K562 (cell line): Measurements from ENCODE around the gene MYH6. TPM values are rescaled to one million over a fixed set of nuclear protein-coding genes. Genes with fewer than 3 reads are reported as not detected.

Source experiments
- ATAC-seq: fragments of 200-7000 bp; cut with Tn5 transposase; 3 replicates; pipeline ENCODE4 v1.9.1; 2020; ENCODE audit warnings: moderate library complexity
- BruUV-seq: library from RNA; stranded (reverse); fragments of 400-500 nt; replicated peaks from 2 replicates; lab custom pipeline; 2021; lab: Mats Ljungman, UMichigan
- CTCF ChIA-PET: fragments of 300-600 bp; formaldehyde crosslinking; extraction: SDS; loops from one replicate; lab custom pipeline; 2021; ENCODE audit warnings: low intra/inter-chr PET ratio; lab: Yijun Ruan, JAX
- POLR2A ChIA-PET: fragments of 300-600, 350-650 bp; sonication (Branson Sonifier 250); formaldehyde crosslinking; extraction: SDS; loops from one replicate; lab custom pipeline; 2021; ENCODE audit warnings: antibody characterized with exemption, inconsistent platforms; lab: Yijun Ruan, JAX
- DNase-seq, 4 experiments: peaks; one replicate each; pipeline versions ENCODE4 v3.0.0 to v3.0.0-alpha.2; 2011 to 2018; ENCODE audit warnings: low spot score in 3 of 4, mixed read lengths in 3 of 4; ENCODE audit errors: extremely low read depth in 1 of 4
- FAIRE-seq: peaks from 2 replicates; lab custom pipeline; 2011; peaks lifted over from hg19 to GRCh38; lab: Jason Lieb, UNC
- H2AFZ ChIP-seq: 2 replicates; pipeline ENCODE4 v1.6.0; 2011; ENCODE audit warnings: low read depth, low read length, control low read depth, inconsistent platforms
- H3K27ac ChIP-seq: fragments of 200-600 bp; 3 replicates; pipeline ENCODE4 v1.8.0; 2011; ENCODE audit warnings: low read depth, mild to moderate bottlenecking, control low read depth, inconsistent platforms, low read length, moderate library complexity, mixed read lengths; ENCODE audit errors: extremely low read depth
- H3K27me3 ChIP-seq, 2 experiments: fragments of 300-600 bp in 1 of 2; 2 replicates in 1 of 2; 3 replicates in 1 of 2; pipeline versions ENCODE4 v1.6.0 to v1.8.0; 2011; ENCODE audit warnings: inconsistent platforms in 2 of 2, low read length in 2 of 2, mild to moderate bottlenecking in 1 of 2, mixed read lengths in 1 of 2, moderate library complexity in 1 of 2; ENCODE audit not compliant: control insufficient read depth in 2 of 2, insufficient read depth in 2 of 2
- H3K36me3 ChIP-seq: fragments of 300-600 bp; 3 replicates; pipeline ENCODE4 v1.8.0; 2011; ENCODE audit warnings: mild to moderate bottlenecking, low read length, inconsistent platforms; ENCODE audit not compliant: control insufficient read depth, insufficient read depth
- H3K4me1 ChIP-seq, 2 experiments: fragments of 200-600 bp in 1 of 2; replicated peaks in 1 of 2; 2 replicates in 1 of 2; 3 replicates in 1 of 2; pipeline versions ENCODE4 v1.5.1 to v1.8.0; 2011; ENCODE audit warnings: inconsistent platforms in 2 of 2, low read length in 2 of 2, mild to moderate bottlenecking in 1 of 2, mixed read lengths in 1 of 2, moderate library complexity in 1 of 2; ENCODE audit not compliant: control insufficient read depth in 2 of 2, insufficient read depth in 2 of 2
- H3K4me2 ChIP-seq: 2 replicates; pipeline ENCODE4 v1.6.1; 2011; ENCODE audit warnings: low read length, control low read depth, inconsistent platforms, mixed read lengths; ENCODE audit not compliant: insufficient read depth
- H3K4me3 ChIP-seq: fragments of 200-600 bp; sonication (generic), shearing (Covaris generic); 2 replicates; pipeline ENCODE4 v1.5.1; 2016; ENCODE audit warnings: control low read depth, inconsistent platforms
- H3K79me2 ChIP-seq: fragments of 200-600 bp; 3 replicates; pipeline ENCODE4 v1.8.0; 2011; ENCODE audit warnings: low read length, inconsistent platforms; ENCODE audit not compliant: control insufficient read depth, insufficient read depth
- H3K9ac ChIP-seq, 2 experiments: 2 replicates each; pipeline versions ENCODE4 v1.6.0 to v1.6.1; 2011; ENCODE audit warnings: low read depth in 2 of 2, low read length in 2 of 2, control low read depth in 1 of 2, inconsistent platforms in 1 of 2, mild to moderate bottlenecking in 1 of 2, mixed read lengths in 1 of 2; ENCODE audit not compliant: insufficient read depth in 1 of 2
- H3K9me1 ChIP-seq: one replicate; pipeline ENCODE4 v1.6.0; 2011; ENCODE audit warnings: inconsistent platforms, mild to moderate bottlenecking, low read length, moderate library complexity; ENCODE audit not compliant: control insufficient read depth, insufficient read depth
- H3K9me3 ChIP-seq: replicated peaks from 2 replicates; pipeline ENCODE4 v1.5.1; 2011; ENCODE audit warnings: low read depth, low read length, inconsistent platforms; ENCODE audit not compliant: control insufficient read depth, insufficient read depth
- H4K20me1 ChIP-seq: replicated peaks from 2 replicates; pipeline ENCODE4 v1.6.1; 2011; ENCODE audit warnings: low read length, inconsistent platforms, mixed read lengths; ENCODE audit not compliant: control insufficient read depth, insufficient read depth
- ARHGAP35 ChIP-seq: fragments of 450-650 bp; IDR thresholded peaks from 2 replicates; pipeline ENCODE4 v1.6.1; 2018; ENCODE audit not compliant: partially characterized antibody
- ARNT ChIP-seq, 2 experiments: fragments of 450-650 bp; IDR thresholded peaks; 2 replicates each; pipeline ENCODE4 v1.6.1; 2016; ENCODE audit warnings: mild to moderate bottlenecking in 1 of 2
- CBX5 ChIP-seq: IDR thresholded peaks from 2 replicates; pipeline ENCODE4 v1.6.1; 2014; ENCODE audit warnings: low read depth, borderline replicate concordance
- EP400 ChIP-seq: fragments of 450-650 bp; IDR thresholded peaks from 2 replicates; pipeline ENCODE4 v1.6.1; 2017; ENCODE audit warnings: antibody characterized with exemption, mild to moderate bottlenecking, moderate library complexity
- ETV6 ChIP-seq, 3 experiments: fragments of 150-350 bp in 1 of 3; sonication (generic) in 1 of 3; formaldehyde crosslinking in 1 of 3; IDR thresholded peaks; 2 replicates each; pipeline versions ENCODE4 v1.6.1 to v1.8.0; 2014 to 2022; ENCODE audit warnings: borderline replicate concordance in 2 of 3, low read depth in 2 of 3, antibody characterized with exemption in 1 of 3, low read length in 1 of 3, mild to moderate bottlenecking in 1 of 3, missing genetic modification reagents in 1 of 3
- EWSR1 ChIP-seq: fragments of 450-650 bp; IDR thresholded peaks from 2 replicates; pipeline ENCODE4 v1.6.1; 2018; ENCODE audit warnings: borderline replicate concordance, mild to moderate bottlenecking, low read depth, moderate library complexity; ENCODE audit not compliant: partially characterized antibody
- HNRNPK ChIP-seq: fragments of 200-400 bp; formaldehyde crosslinking; IDR thresholded peaks from one replicate; pipeline ENCODE4 v1.6.1; 2018; ENCODE audit warnings: mild to moderate bottlenecking, low read depth, low read length; ENCODE audit not compliant: poor library complexity, severe bottlenecking
- NFATC3 ChIP-seq: fragments of 450-650 bp; IDR thresholded peaks from 2 replicates; pipeline ENCODE4 v1.6.1; 2017; ENCODE audit warnings: mild to moderate bottlenecking
- RFX1 ChIP-seq: fragments of 450-650 bp; IDR thresholded peaks from 2 replicates; pipeline ENCODE4 v1.6.1; 2016; ENCODE audit warnings: mild to moderate bottlenecking, moderate library complexity
- SIX5 ChIP-seq, 2 experiments: IDR thresholded peaks; 2 replicates each; pipeline ENCODE4 v1.6.1; 2011; ENCODE audit warnings: low read length in 2 of 2, borderline replicate concordance in 1 of 2, low read depth in 1 of 2, mild to moderate bottlenecking in 1 of 2, moderate library complexity in 1 of 2; ENCODE audit not compliant: insufficient read depth in 1 of 2
- SP2 ChIP-seq: IDR thresholded peaks from 2 replicates; pipeline ENCODE4 v1.6.1; 2011; ENCODE audit warnings: mild to moderate bottlenecking, low read depth, low read length, moderate library complexity; ENCODE audit not compliant: poor library complexity, severe bottlenecking; ENCODE audit errors: extremely low read depth
- TAL1 ChIP-seq: fragments of 450-650 bp; IDR thresholded peaks from 2 replicates; pipeline ENCODE4 v1.6.1; 2016; ENCODE audit warnings: mild to moderate bottlenecking
- ZFP36 ChIP-seq: fragments of 150-350 bp; IDR thresholded peaks from 2 replicates; pipeline ENCODE4 v1.6.1; 2018; ENCODE audit warnings: low read length, low read depth; ENCODE audit not compliant: partially characterized antibody
- ZNF134 ChIP-seq: fragments of 250-450 bp; sonication (Bioruptor Pico); conservative IDR thresholded peaks from 2 replicates; pipeline ENCODE4 v1.4.0; 2020
- ZNF586 ChIP-seq: fragments of 450-650 bp; formaldehyde crosslinking; conservative IDR thresholded peaks from 2 replicates; pipeline ENCODE4 v1.4.0; 2020; ENCODE audit warnings: mild to moderate bottlenecking, moderate library complexity
- WGBS: fragments of 100-300 bp; shearing (Covaris generic); methylation state at CpG from one replicate; pipeline ENCODE4 v1.1.6; 2016; ENCODE audit warnings: low coverage, mixed read lengths; ENCODE audit not compliant: insufficient coverage; ENCODE audit errors: missing lambda C conversion rate; 5-methylcytosine and 5-hydroxymethylcytosine counted together
- in situ Hi-C: fragments of 300-500 bp; cut with MboI; formaldehyde crosslinking; loops from 4 replicates; pipeline ENCODE4 v1.15.0; 2018; ENCODE audit warnings: inconsistent platforms, mixed read lengths
- intact Hi-C: fragments of 100-400 bp; cut with micrococcal nuclease; formaldehyde crosslinking; loops from 2 replicates; pipeline ENCODE4 v1.14.2; 2022
- polyA plus RNA-seq, 8 experiments: library from polyadenylated mRNA; depleted of rRNA in 4 of 8; stranded (reverse) in 5 of 8; unstranded in 3 of 8; fragments of >200 nt; fragmentation: Nextera tagmentation in 2 of 8; fragmentation: Illumina TruSeq in 1 of 8; extraction: Ambion mirVana in 2 of 8; extraction: Trizol in 1 of 8; gene quantifications; 2 replicates each; pipeline versions ENCODE4 v1.2.1 to v1.2.3, GENCODE V29; 2011 to 2014; ENCODE audit warnings: inconsistent platforms in 1 of 8, missing spikeins in 1 of 8
- total RNA-seq, 7 experiments: library from RNA; depleted of rRNA in 6 of 7; stranded (reverse); fragments of >200 nt in 6 of 7; fragmentation: Illumina TruSeq in 2 of 7; extraction: Trizol in 2 of 7; gene quantifications; 2 replicates each; pipeline versions ENCODE4 v1.2.1 to v1.2.3, GENCODE V29; 2011 to 2021; ENCODE audit warnings: low replicate concordance in 1 of 7
- TF ChIP-seq, protein P1 (sequence below): fragments of 250-450 bp; sonication (Bioruptor Pico); IDR thresholded peaks from 2 replicates; pipeline ENCODE4 v1.4.0; 2020; ENCODE audit warnings: mild to moderate bottlenecking, moderate library complexity, borderline replicate concordance
- TF ChIP-seq, protein P2 (sequence below): fragments of 250-450 bp; sonication (Bioruptor Pico); IDR thresholded peaks from 2 replicates; pipeline ENCODE4 v1.5.1; 2021; ENCODE audit warnings: mild to moderate bottlenecking
- TF ChIP-seq, protein P3 (sequence below): fragments of 250-450 bp; sonication (Bioruptor Pico); IDR thresholded peaks from 2 replicates; pipeline ENCODE4 v1.4.0; 2020; ENCODE audit warnings: borderline replicate concordance

Gene MYH6
- total and polyA plus RNA-seq, 9 of the 15 experiments (the other 6 are each of a cell fraction or from before 2014, with no cell fraction given) = not detected

DNA sequence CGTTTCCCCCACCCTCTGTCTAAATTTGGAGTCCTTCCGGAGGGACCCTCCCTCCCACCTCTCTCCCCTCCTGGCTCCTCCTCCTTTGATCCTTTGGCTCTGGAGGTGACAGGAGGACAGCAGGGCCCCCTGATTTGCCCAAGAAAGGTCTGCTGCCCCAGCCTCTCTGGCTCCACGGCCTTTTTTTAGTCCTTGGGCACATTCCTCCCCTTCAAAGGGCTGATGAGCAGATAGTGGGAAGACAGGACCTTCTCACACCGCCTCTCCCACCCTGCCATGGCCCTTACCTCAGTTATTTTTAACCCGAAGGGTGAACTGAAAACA lies 196 bp upstream of the MYH6 start:
- Histone ChIP-seq H4K20me1 (no peaks in the 10 kb centered on the region), H3K79me2 (no peaks in the 10 kb centered on the region), H3K27me3 (peaks cover 22 to 90% of the 10 kb centered on the region in 2 experiments; a peak in 4 of 5 replicates), H3K36me3 (no peaks in the 10 kb centered on the region), H3K4me3 (no peak overlapping the region), H3K4me2 (no peak overlapping the region), H2AFZ (no peak overlapping the region), H3K9me1 (no peaks in the 10 kb centered on the region), H3K27ac (no peak overlapping the region), H3K4me1 (no peaks in the 10 kb centered on the region), H3K9me3 (no peaks in the 10 kb centered on the region), H3K9ac (no peak overlapping the region)
- in situ Hi-C loops (no loop called here), intact Hi-C loops (no loop called here)
- no peak for TF ChIP-seq ZNF134 (CRISPR knock-in tag)
- no peak for TF ChIP-seq SP2
- TF ChIP-seq NFATC3 = no peak
- no peak for TF ChIP-seq EWSR1
- TF ChIP-seq HNRNPK = no peak
- no peak for TF ChIP-seq ARHGAP35
- TF ChIP-seq ZNF586 (CRISPR knock-in tag) = no peak
- TF ChIP-seq TAL1 = no peak
- TF ChIP-seq, protein P1, sequence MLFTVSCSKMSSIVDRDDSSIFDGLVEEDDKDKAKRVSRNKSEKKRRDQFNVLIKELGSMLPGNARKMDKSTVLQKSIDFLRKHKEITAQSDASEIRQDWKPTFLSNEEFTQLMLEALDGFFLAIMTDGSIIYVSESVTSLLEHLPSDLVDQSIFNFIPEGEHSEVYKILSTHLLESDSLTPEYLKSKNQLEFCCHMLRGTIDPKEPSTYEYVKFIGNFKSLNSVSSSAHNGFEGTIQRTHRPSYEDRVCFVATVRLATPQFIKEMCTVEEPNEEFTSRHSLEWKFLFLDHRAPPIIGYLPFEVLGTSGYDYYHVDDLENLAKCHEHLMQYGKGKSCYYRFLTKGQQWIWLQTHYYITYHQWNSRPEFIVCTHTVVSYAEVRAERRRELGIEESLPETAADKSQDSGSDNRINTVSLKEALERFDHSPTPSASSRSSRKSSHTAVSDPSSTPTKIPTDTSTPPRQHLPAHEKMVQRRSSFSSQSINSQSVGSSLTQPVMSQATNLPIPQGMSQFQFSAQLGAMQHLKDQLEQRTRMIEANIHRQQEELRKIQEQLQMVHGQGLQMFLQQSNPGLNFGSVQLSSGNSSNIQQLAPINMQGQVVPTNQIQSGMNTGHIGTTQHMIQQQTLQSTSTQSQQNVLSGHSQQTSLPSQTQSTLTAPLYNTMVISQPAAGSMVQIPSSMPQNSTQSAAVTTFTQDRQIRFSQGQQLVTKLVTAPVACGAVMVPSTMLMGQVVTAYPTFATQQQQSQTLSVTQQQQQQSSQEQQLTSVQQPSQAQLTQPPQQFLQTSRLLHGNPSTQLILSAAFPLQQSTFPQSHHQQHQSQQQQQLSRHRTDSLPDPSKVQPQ = no peak
- no peak for TF ChIP-seq ARNT (IDR thresholded peaks at IDR 0.05)
- TF ChIP-seq, protein P2, sequence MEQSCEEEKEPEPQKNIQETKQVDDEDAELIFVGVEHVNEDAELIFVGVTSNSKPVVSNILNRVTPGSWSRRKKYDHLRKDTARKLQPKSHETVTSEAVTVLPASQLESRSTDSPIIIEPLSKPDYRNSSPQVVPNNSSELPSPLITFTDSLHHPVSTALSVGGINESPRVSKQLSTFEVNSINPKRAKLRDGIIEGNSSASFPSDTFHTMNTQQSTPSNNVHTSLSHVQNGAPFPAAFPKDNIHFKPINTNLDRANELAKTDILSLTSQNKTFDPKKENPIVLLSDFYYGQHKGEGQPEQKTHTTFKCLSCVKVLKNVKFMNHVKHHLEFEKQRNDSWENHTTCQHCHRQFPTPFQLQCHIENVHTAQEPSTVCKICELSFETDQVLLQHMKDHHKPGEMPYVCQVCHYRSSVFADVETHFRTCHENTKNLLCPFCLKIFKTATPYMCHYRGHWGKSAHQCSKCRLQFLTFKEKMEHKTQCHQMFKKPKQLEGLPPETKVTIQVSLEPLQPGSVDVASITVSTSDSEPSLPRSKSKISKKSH (CRISPR knock-in tag) = no peak
- no peak for TF ChIP-seq RFX1
- TF ChIP-seq CBX5 = no peak
- TF ChIP-seq, protein P3, sequence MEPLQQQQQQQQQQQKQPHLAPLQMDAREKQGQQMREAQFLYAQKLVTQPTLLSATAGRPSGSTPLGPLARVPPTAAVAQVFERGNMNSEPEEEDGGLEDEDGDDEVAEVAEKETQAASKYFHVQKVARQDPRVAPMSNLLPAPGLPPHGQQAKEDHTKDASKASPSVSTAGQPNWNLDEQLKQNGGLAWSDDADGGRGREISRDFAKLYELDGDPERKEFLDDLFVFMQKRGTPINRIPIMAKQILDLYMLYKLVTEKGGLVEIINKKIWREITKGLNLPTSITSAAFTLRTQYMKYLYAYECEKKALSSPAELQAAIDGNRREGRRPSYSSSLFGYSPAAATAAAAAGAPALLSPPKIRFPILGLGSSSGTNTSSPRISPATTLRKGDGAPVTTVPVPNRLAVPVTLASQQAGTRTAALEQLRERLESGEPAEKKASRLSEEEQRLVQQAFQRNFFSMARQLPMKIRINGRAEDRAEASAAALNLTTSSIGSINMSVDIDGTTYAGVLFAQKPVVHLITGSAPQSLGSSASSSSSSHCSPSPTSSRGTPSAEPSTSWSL = no peak
- TF ChIP-seq SIX5 (IDR thresholded peaks at IDR 0.05; ENCODE audit: borderline replicate concordance in 1 of 2, insufficient read depth in 1 of 2, low read depth in 1 of 2, low read length in 2 of 2) = no peak
- no peak for TF ChIP-seq EP400
- no peak for TF ChIP-seq ETV6 (IDR thresholded peaks at IDR 0.05; ENCODE audit: borderline replicate concordance in 1 of 2, low read depth in 2 of 2, low read length in 1 of 2)
- no peak for TF ChIP-seq ETV6 (CRISPR knock-in tag; IDR thresholded peaks at IDR 0.05; ENCODE audit: borderline replicate concordance)
- TF ChIP-seq ZFP36 = no peak
- ChIA-PET CTCF (no interaction called here), POLR2A (no interaction called here)
- ATAC-seq (no peak), DNase-seq (no peak), FAIRE-seq (no peak)
- WGBS = 0% methylated on average over 4 of the region's 5 CpGs
- BruUV-seq = no TSS peak
